IPS DF 19.7 (cell line): ENCODE data around the gene LRCH3.

Experiments
- DNase-seq: peaks from one replicate; pipeline ENCODE4 v3.0.0-alpha.2; 2013; ENCODE audit warnings: low read depth, low spot score

Gene LRCH3

DNA sequence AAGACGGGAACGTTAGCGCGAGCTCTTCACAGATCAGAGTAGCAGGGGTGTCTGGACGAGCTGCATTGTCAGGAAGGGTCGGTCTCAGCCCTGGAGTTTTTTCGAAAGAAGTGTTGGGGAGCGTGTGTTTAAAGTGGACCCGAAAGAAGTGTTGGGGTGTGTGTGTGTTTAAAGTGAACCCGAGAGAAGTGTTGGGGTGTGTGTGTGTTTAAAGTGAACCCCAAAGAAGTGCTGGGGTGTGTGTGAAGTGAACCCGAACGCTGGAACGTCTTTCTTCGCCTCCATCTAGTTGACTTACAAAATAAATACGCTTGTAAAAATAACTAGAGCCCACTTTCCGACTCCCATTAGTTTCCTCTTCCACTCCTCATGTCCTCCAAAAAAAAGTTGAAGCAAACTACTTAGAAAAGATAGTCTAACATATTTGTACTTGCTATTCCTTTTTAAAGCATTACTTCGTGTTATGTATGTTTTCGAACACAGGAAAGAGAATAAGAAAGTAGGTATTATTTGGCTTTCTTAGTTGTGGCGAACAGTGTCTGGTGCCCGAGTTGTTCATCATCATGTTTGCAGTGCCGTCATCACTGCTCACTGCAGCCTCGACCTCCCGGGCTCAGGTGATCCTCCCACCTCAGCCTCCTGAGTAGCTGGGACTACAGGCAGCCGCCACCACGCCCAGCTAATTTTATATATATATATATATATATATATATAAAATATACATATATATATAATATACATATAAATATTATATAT is 1.0 kb downstream of the LRCH3 start:
- no peak for DNase-seq

- DNase-seq: no peak
Measured at GRCh38 chr3:197793247-197793646, 2.2 kb downstream of the LRCH3 start.

DNA sequence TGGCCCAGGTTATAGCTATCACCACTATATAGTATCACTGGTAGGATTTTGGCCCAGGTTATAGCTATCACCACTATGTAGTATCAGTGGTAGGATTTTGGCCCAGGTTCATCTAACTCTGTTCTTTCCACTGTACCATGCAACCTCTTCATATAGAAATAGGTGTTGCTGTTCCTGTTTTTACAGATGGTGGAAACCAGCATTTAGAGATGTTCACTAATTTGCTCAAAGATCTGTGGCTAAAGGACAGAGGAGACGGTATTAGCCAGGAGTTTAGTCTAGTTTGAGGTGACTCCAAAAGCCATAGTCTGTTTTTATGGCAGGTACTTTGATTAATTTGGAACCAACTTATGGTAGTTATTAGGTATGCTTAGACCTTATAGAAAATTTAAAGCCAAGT is 3.1 kb downstream of the LRCH3 start:
- no peak for DNase-seq

DNA sequence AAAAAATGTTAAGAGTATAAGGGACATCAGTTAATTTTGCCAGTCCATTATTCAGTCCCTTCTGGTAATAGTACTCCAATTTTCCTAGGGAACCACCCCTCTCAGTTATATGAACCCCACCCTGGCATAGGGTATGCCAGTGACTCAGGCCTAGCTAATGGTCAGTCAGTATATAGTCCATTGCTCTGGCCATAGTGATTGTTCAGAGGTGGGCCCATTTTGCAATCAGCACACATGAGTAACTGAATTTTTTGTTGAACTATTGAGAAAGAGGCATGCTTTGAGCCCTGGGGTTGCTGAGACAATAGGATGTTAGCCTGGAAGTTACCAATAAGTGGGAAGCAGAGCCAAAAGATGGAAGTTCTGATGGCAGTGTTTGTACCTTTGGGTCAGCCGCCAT is 4.1 kb downstream of the LRCH3 start:
- DNase-seq: no peak

GRCh38 chr3:197796087-197796486 is 5.0 kb downstream of the LRCH3 start:
- no peak for DNase-seq

DNA sequence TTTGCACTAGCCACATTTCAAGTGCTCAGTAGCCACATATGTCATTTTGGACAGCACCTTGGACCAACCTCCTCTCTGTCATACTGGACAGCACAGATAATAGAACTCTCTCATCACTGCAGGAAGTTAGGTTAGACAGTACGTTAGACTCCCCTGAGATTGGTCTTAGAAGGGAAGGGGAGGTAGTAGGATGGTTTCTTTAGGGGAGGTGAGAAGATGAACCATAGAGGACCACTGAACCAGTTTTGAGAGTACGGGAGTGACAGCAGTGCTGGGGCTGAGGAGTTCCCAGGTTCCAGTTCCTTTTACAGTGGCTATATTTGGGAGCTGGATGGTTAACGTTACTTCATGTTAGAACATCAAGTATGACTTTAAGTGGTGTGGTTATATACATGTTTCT is 7.8 kb downstream of the LRCH3 start:
- no peak for DNase-seq

GRCh38 chr3:197800379-197800778 is 9.3 kb downstream of the LRCH3 start:
- no peak for DNase-seq

- DNase-seq: no peak
Measured at GRCh38 chr3:197801891-197802778, 11.1 kb downstream of the LRCH3 start.

GRCh38 chr3:197802779-197803459 is 11.9 kb downstream of the LRCH3 start:
- no peak for DNase-seq

GRCh38 chr3:197804511-197804910 is 13.5 kb downstream of the LRCH3 start:
- DNase-seq: no peak

DNA sequence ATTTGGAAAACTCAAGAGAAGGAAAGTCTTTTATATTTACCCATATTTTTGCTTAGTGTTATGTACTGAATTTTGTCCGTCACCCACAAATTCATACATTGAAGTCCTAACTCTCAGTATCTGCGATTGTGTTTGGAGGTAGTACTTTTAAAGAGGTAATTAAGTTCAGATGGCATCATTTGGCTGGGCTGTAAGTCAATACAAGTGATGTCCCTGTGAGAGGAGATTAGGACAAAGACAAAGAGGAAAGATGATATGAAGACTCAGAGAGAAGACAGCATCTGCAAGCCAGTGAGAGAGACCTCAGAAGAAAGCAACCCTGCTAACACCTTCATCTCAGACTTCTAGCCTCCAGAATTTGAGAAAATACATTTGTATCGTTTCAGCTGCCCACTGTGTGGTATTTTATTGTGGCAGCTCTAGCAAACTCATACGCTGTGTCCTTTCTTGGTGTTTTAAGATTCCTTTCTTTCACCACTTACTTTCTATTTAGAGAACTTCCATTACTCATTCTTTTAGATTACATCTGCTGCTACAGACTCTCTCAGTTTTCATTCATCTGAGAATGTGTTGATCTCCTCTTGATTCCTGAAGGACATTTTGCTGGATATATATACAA is 17.0 kb downstream of the LRCH3 start:
- no peak for DNase-seq

GRCh38 chr3:197809356-197810020 is 18.4 kb downstream of the LRCH3 start:
- no peak for DNase-seq

DNA sequence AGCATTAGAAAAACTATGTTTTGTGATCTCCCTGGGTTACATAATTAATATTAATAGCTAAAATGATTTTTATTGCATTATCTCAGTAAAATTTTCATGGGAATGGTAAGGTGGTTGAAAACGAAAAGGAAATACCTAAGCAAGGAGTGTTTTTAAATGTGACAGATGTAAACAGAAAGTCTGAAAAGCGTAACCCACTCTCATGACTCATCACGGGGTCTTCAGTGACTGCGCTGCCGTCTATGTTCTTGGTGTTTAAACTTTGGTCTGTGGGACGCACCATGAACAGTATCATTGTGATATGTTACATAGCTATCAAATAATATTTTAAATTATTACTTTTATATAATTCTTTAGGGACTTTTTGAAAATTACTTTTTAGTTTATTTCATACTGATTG is 19.8 kb downstream of the LRCH3 start:
- no peak for DNase-seq

GRCh38 chr3:197811343-197811742 is 20.3 kb downstream of the LRCH3 start:
- no peak for DNase-seq

DNA sequence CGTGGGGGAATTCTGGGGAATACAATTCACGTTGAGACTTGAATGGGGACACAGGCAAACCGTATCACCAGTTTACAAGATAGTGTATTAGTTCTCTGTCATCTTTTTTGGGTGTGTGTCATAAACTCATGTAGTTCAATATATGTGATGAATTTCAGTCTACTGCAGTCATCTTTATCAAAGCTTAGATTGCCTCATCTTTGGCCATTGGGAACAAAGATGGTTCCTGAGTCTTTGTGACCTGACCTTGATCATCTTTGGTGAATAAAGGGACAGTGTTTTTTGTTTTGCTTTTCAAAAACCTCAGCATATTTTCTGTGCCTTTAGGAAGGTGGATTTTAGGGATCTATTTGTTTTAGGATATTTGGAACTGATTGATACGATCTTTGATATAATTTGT is 23.3 kb downstream of the LRCH3 start:
- DNase-seq: no peak

- no peak for DNase-seq
Measured at GRCh38 chr3:197820550-197821335, 29.7 kb downstream of the LRCH3 start.

DNA sequence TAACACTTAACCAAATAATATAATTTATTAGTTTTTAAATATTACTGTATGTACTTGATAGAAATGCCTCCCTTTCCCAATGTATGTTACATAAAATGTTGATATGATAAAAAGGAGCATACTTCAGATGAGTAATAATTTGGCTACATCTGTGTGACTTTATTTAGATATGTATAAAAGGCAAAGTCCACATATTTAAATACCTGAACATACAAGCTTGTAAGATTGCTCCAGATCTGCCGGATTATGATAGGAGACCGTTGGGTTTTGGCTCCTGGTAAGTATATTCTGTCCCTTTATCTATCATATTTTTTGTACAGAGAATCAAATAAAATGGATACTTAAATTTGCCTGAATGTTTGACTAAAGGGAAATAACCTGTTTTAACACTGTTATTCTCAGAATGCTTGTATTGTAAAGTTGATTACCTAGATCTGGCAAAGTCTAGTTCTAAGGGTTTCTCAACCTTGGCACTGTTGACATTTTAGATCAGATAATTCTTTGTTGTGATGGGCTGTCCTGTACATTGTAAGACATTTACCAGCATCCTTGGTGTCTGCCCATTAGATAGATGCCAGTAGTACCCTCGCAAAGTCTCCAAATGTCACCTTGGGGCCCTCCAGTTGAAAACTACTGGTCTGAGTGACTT is 38.5 kb downstream of the LRCH3 start:
- DNase-seq: no peak

DNA sequence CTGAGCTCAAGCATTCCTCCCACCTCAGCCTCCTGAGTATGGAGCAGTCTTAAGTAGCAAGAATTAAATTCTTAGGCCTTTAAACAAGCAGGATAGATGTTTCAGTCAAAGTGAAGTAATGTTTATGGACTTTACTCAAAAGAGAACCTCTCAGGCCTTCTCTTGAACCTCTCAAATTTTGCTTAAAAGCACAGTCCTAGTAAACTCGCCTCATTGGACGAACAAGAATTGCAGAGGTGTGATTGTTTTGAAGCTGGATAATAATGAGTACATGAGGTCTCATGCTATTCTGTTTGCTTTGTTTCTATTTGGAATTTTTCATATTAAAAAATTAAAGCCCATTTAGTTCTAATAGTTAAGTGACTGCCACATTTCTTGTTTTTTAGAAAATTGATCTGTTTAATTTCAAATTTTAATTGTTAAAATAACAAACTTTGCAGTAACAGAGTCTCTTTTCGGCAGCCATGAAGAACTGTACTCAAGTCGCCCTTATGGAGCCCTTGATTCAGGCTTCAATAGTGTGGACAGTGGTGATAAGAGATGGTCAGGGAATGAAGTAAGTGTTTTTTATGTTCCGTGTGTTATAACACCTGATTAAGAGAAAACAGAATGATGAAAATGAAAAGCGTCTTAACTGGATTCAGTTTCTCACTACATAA is 39.4 kb downstream of the LRCH3 start:
- DNase-seq: no peak

DNA sequence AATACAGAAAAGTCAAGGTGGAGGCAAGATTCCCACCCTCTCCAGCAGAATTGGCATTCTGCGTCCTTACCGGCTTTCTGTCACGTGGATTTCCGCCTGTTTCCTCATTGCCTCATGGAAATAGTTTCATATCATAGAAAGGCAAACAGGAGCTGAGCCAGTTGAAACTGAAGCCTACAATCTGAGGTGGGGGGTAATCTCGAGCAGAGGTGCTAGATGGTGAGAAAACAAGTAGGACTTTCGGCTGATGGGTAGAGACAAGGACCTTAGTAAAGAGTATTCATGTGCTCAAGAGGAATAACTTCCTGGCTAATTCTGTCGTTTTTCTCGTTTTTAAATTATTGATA is 39.9 kb downstream of the LRCH3 start:
- DNase-seq: no peak
